ENCODE results near the gene LGALSL.

DNA sequence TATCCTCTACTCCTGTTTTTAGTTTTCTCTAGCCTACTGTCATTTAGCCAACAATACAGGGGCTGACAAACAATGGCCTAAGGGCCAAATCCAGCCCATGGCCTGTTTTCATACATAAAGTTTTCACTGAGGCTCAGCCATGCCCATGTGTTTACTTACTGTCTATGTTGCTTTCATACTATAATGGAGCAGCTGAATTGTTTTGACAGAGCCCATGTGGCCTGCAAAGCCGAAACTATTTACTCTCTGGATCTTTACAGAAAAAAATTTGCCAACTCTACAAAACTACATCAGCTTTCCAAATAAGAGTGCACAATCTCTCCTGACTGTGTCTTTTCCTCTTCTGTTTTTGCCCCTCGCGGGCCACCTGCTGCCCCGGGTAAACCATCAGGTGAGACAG is 24.0 kb downstream of the LGALSL start:
- TF ChIP-seq, protein P1, sequence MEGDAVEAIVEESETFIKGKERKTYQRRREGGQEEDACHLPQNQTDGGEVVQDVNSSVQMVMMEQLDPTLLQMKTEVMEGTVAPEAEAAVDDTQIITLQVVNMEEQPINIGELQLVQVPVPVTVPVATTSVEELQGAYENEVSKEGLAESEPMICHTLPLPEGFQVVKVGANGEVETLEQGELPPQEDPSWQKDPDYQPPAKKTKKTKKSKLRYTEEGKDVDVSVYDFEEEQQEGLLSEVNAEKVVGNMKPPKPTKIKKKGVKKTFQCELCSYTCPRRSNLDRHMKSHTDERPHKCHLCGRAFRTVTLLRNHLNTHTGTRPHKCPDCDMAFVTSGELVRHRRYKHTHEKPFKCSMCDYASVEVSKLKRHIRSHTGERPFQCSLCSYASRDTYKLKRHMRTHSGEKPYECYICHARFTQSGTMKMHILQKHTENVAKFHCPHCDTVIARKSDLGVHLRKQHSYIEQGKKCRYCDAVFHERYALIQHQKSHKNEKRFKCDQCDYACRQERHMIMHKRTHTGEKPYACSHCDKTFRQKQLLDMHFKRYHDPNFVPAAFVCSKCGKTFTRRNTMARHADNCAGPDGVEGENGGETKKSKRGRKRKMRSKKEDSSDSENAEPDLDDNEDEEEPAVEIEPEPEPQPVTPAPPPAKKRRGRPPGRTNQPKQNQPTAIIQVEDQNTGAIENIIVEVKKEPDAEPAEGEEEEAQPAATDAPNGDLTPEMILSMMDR (IDR thresholded peaks at IDR 0.05; ENCODE audit: low read length): no peak
- no peak for TF ChIP-seq EZH2 (optimal IDR thresholded peaks at IDR 0.05; ENCODE audit: low read depth, low read length)
- no peak for TF ChIP-seq EZH2phosphoT487 (IDR thresholded peaks at IDR 0.05; ENCODE audit: low read length)
